Parathyroid adenoma (tissue), 2 donors: ENCODE measurements around the gene ATRAID.

ENCODE experiments used
- H2AFZ ChIP-seq: fragments of 300-600 bp; sonication (generic); one replicate; pipeline ENCODE4 v1.7.0; 2017; ENCODE audit warnings: antibody characterized with exemption, mild to moderate bottlenecking
- H3K27ac ChIP-seq: fragments of 300-600 bp; sonication (generic); one replicate; pipeline ENCODE4 v1.7.0; 2017
- H3K27me3 ChIP-seq: fragments of 300-600 bp; sonication (generic); one replicate; pipeline ENCODE4 v1.7.0; 2017; ENCODE audit warnings: low read length; ENCODE audit not compliant: control insufficient read depth, insufficient read depth
- H3K36me3 ChIP-seq: fragments of 300-600 bp; sonication (generic); one replicate; pipeline ENCODE4 v1.7.0; 2017; ENCODE audit warnings: low read length; ENCODE audit not compliant: control insufficient read depth, insufficient read depth
- H3K4me1 ChIP-seq: fragments of 300-600 bp; sonication (generic); one replicate; pipeline ENCODE4 v1.7.0; 2017; ENCODE audit warnings: control low read depth
- H3K4me2 ChIP-seq: fragments of 300-600 bp; sonication (generic); one replicate; pipeline ENCODE4 v1.7.0; 2017; ENCODE audit warnings: low read length
- H3K4me3 ChIP-seq: fragments of 300-600 bp; sonication (generic); one replicate; pipeline ENCODE4 v1.7.0; 2017; ENCODE audit warnings: low read depth, low read length
- H3K79me2 ChIP-seq: fragments of 300-600 bp; sonication (generic); one replicate; pipeline ENCODE4 v1.7.0; 2017; ENCODE audit warnings: control low read depth
- H3K9ac ChIP-seq: fragments of 300-600 bp; sonication (generic); one replicate; pipeline ENCODE4 v1.7.0; 2017; ENCODE audit warnings: mild to moderate bottlenecking
- H3K9me3 ChIP-seq: fragments of 300-600 bp; sonication (generic); one replicate; pipeline ENCODE4 v1.7.0; 2017; ENCODE audit warnings: low read length; ENCODE audit not compliant: control insufficient read depth
- TF ChIP-seq, protein P1 (sequence below): fragments of 300-600 bp; sonication (generic); IDR thresholded peaks from one replicate; pipeline ENCODE4 v1.7.0; 2017; ENCODE audit warnings: antibody characterized with exemption, mild to moderate bottlenecking
- donor health status: primary hyperparathyroidism.

ATRAID gene

DNA sequence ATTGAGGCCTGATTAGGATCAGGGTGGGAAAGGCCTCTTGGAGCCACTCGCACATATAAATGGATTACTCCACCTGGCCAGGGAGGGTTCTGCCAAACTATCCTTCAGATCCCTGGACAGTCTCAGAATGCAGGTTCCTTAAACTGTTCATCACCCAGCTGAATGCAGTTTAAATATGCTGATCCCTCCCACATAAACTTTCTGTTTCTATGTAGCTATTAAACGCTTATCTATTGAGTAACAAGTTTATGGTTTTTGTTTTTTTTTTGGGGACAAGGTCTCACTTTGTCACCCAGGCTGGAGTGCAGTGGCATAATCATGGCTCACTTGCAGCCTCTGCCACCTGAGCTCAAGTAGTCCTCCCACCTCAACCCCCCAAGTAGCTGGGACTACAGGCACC is 7.2 kb downstream of the ATRAID start:
- TF ChIP-seq, protein P1, sequence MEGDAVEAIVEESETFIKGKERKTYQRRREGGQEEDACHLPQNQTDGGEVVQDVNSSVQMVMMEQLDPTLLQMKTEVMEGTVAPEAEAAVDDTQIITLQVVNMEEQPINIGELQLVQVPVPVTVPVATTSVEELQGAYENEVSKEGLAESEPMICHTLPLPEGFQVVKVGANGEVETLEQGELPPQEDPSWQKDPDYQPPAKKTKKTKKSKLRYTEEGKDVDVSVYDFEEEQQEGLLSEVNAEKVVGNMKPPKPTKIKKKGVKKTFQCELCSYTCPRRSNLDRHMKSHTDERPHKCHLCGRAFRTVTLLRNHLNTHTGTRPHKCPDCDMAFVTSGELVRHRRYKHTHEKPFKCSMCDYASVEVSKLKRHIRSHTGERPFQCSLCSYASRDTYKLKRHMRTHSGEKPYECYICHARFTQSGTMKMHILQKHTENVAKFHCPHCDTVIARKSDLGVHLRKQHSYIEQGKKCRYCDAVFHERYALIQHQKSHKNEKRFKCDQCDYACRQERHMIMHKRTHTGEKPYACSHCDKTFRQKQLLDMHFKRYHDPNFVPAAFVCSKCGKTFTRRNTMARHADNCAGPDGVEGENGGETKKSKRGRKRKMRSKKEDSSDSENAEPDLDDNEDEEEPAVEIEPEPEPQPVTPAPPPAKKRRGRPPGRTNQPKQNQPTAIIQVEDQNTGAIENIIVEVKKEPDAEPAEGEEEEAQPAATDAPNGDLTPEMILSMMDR, result no peak
- H2AFZ ChIP-seq, result no peak overlapping the region
- H3K27ac ChIP-seq, result no peak overlapping the region
- H3K36me3 ChIP-seq, result no peaks in the 10 kb centered on the region
- no peak overlapping the region for H3K9ac ChIP-seq
- H3K9me3 ChIP-seq, result no peaks in the 10 kb centered on the region
- no peaks in the 10 kb centered on the region for H3K27me3 ChIP-seq
- H3K4me1 ChIP-seq, result no peaks in the 10 kb centered on the region
- no peak overlapping the region for H3K4me3 ChIP-seq
- no peak overlapping the region for H3K4me2 ChIP-seq
- peaks cover 2% of the 10 kb centered on the region for H3K79me2 ChIP-seq

DNA sequence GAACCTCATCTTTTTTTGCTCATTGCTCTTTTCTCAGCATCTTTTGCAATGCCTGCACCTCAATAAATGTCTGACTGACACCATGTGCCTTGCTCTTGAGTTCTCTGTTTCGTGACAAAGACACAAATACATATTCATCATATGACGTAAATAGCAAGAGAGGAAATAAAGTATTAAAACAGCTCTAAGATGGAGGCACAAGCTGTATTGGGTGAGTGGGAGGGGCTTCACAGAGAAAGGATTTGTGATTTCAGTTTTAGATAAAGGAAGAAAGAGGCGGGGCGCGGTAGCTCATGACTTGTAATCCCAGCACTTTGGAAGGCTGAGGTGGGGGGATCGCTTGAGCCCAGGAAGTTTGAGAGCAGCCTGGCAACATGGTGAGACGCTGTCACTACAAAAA is 8.2 kb downstream of the ATRAID start:
- H3K36me3 ChIP-seq, result no peaks in the 10 kb centered on the region
- TF ChIP-seq, protein P1, result no peak
- no peak overlapping the region for H3K9ac ChIP-seq
- no peaks in the 10 kb centered on the region for H3K79me2 ChIP-seq
- no peak overlapping the region for H2AFZ ChIP-seq
- H3K27me3 ChIP-seq, result no peaks in the 10 kb centered on the region
- H3K4me1 ChIP-seq, result no peaks in the 10 kb centered on the region
- no peaks in the 10 kb centered on the region for H3K9me3 ChIP-seq
- H3K4me2 ChIP-seq, result no peak overlapping the region
- no peak overlapping the region for H3K4me3 ChIP-seq
- H3K27ac ChIP-seq, result no peak overlapping the region

DNA sequence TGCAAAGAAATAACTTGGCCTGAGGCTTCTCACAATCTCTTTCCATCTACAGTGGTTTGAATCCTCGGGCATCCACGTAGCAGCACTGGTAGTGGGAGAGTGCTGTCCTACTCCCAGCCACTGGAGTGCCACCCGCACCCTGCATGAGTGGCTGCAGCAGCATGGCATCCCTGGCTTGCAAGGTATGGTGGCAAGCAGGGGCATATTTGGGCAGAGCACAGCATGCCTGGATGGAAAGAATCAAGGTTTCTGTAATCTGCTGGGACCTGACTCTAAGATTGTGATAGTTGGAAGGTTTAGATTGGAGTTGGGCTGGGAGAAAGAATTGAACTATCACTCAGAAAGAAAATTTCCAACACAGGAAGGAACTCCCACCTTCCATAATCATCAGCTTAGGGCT is 9.3 kb downstream of the ATRAID start:
- Histone ChIP-seq H3K9me3 (no peaks in the 10 kb centered on the region), H3K9ac (no peak overlapping the region), H3K27me3 (no peaks in the 10 kb centered on the region), H2AFZ (no peak overlapping the region), H3K4me2 (no peak overlapping the region), H3K4me3 (no peak overlapping the region), H3K27ac (no peak overlapping the region), H3K4me1 (no peaks in the 10 kb centered on the region), H3K79me2 (no peaks in the 10 kb centered on the region), H3K36me3 (no peaks in the 10 kb centered on the region)
- TF ChIP-seq, protein P1, result no peak

DNA sequence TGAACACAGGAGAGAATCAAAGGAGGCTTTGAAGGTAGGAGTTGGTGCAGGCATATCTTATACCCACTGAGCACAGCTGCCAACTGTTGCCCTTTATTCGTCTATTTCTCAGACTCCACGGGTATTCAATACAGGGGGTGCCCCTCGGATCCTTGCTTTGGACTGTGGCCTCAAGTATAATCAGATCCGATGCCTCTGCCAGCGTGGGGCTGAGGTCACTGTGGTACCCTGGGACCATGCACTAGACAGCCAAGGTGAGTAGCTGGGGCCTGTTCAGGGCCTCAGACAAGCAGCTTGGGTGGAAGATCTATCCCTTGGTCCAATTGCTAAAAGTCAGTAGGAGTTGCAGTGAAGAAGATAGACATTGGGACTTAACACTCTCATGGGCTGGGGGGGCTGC is 10.6 kb downstream of the ATRAID start:
- no peaks in the 10 kb centered on the region for H3K27me3 ChIP-seq
- no peak overlapping the region for H3K9ac ChIP-seq
- H3K36me3 ChIP-seq, result no peaks in the 10 kb centered on the region
- TF ChIP-seq, protein P1, result no peak
- H3K4me3 ChIP-seq, result no peak overlapping the region
- no peaks in the 10 kb centered on the region for H3K4me1 ChIP-seq
- no peak overlapping the region for H2AFZ ChIP-seq
- no peaks in the 10 kb centered on the region for H3K79me2 ChIP-seq
- H3K27ac ChIP-seq, result no peak overlapping the region
- H3K4me2 ChIP-seq, result no peak overlapping the region
- no peaks in the 10 kb centered on the region for H3K9me3 ChIP-seq

DNA sequence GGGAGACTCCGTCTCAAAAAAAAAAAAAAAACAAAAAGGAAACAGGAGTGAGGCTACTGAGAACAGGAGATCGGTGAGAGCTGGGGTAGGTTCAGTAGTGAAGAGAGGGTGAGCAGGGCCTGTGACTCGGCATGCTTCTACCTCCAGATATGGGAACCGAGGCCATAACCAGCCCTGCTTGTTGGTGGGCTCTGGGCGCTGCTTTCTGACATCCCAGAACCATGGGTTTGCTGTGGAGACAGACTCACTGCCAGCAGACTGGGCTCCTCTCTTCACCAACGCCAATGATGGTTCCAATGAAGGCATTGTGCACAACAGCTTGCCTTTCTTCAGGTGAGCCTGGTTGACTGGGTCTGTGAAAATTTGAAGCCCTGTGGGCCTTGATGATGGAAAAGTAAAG is 11.6 kb downstream of the ATRAID start:
- TF ChIP-seq, protein P1, result no peak
- H3K36me3 ChIP-seq, result no peaks in the 10 kb centered on the region

More for the DNA sequence above, 11.6 kb downstream of the ATRAID start:
- H3K27ac ChIP-seq, result no peak overlapping the region
- no peaks in the 10 kb centered on the region for H3K9me3 ChIP-seq
- no peak overlapping the region for H3K9ac ChIP-seq
- H3K79me2 ChIP-seq, result no peaks in the 10 kb centered on the region
- no peaks in the 10 kb centered on the region for H3K27me3 ChIP-seq
- H3K4me2 ChIP-seq, result no peak overlapping the region
- no peak overlapping the region for H3K4me3 ChIP-seq
- H3K4me1 ChIP-seq, result no peaks in the 10 kb centered on the region
- H2AFZ ChIP-seq, result no peak overlapping the region
